Ishikawa (cell line): ENCODE data around the gene WDR48.

ENCODE experiments used
- CEBPB ChIP-seq: IDR thresholded peaks from 2 replicates; pipeline ENCODE4 v1.6.1; 2012
- CREB1 ChIP-seq: IDR thresholded peaks from 2 replicates; pipeline ENCODE4 v1.6.1; 2012; ENCODE audit warnings: low read depth
- EP300 ChIP-seq: IDR thresholded peaks from 2 replicates; pipeline ENCODE4 v1.6.1; 2012; ENCODE audit warnings: borderline replicate concordance
- TCF12 ChIP-seq: IDR thresholded peaks from 2 replicates; pipeline ENCODE4 v1.6.1; 2012; ENCODE audit warnings: low read depth

DNA sequence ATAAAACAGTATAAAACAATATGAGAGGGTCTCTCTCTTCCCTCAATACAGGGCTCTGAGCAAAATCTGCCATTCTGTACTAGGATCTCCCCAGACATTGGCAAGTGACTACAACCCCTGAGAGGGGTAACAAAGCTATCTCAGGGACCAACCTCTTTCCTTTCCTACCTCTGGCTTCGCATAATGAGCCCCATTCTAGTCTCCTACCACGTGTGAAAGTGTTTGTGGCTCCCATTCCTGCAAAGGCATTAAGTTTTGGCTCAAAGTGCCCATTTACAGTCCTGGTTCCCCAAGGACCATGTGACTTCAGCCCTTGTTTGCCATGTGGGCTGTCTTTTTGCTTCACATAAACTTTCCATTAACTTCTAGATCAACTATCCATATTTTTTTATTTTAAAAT lies 46.5 kb upstream of the WDR48 start:
- TF ChIP-seq CEBPB (no peak), EP300 (no peak), TCF12 (no peak), CREB1 (no peak)
